K562 (cell line): ENCODE measurements around the gene FBXW9. TPM values are rescaled to one million over a fixed set of nuclear protein-coding genes. Genes with fewer than 3 reads are reported as not detected.

ENCODE experiments used
- ATAC-seq: fragments of 200-7000 bp; cut with Tn5 transposase; 3 replicates; pipeline ENCODE4 v1.9.1; 2020; ENCODE audit warnings: moderate library complexity
- BruUV-seq: library from RNA; stranded (reverse); fragments of 400-500 nt; replicated peaks from 2 replicates; lab custom pipeline; 2021; lab: Mats Ljungman, UMichigan
- CTCF ChIA-PET: fragments of 300-600 bp; formaldehyde crosslinking; extraction: SDS; loops from one replicate; lab custom pipeline; 2021; ENCODE audit warnings: low intra/inter-chr PET ratio; lab: Yijun Ruan, JAX
- POLR2A ChIA-PET: fragments of 300-600, 350-650 bp; sonication (Branson Sonifier 250); formaldehyde crosslinking; extraction: SDS; loops from one replicate; lab custom pipeline; 2021; ENCODE audit warnings: antibody characterized with exemption, inconsistent platforms; lab: Yijun Ruan, JAX
- DNase-seq, 4 experiments: peaks; one replicate each; pipeline versions ENCODE4 v3.0.0 to v3.0.0-alpha.2; 2011 to 2018; ENCODE audit warnings: low spot score in 3 of 4, mixed read lengths in 3 of 4; ENCODE audit errors: extremely low read depth in 1 of 4
- FAIRE-seq: peaks from 2 replicates; lab custom pipeline; 2011; peaks lifted over from hg19 to GRCh38; lab: Jason Lieb, UNC
- H2AFZ ChIP-seq: 2 replicates; pipeline ENCODE4 v1.6.0; 2011; ENCODE audit warnings: low read depth, low read length, control low read depth, inconsistent platforms
- H3K27ac ChIP-seq: fragments of 200-600 bp; 3 replicates; pipeline ENCODE4 v1.8.0; 2011; ENCODE audit warnings: low read depth, mild to moderate bottlenecking, control low read depth, inconsistent platforms, low read length, moderate library complexity, mixed read lengths; ENCODE audit errors: extremely low read depth
- H3K27me3 ChIP-seq, 2 experiments: fragments of 300-600 bp in 1 of 2; 2 replicates in 1 of 2; 3 replicates in 1 of 2; pipeline versions ENCODE4 v1.6.0 to v1.8.0; 2011; ENCODE audit warnings: inconsistent platforms in 2 of 2, low read length in 2 of 2, mild to moderate bottlenecking in 1 of 2, mixed read lengths in 1 of 2, moderate library complexity in 1 of 2; ENCODE audit not compliant: control insufficient read depth in 2 of 2, insufficient read depth in 2 of 2
- H3K36me3 ChIP-seq: fragments of 300-600 bp; 3 replicates; pipeline ENCODE4 v1.8.0; 2011; ENCODE audit warnings: mild to moderate bottlenecking, low read length, inconsistent platforms; ENCODE audit not compliant: control insufficient read depth, insufficient read depth
- H3K4me1 ChIP-seq, 2 experiments: fragments of 200-600 bp in 1 of 2; replicated peaks in 1 of 2; 2 replicates in 1 of 2; 3 replicates in 1 of 2; pipeline versions ENCODE4 v1.5.1 to v1.8.0; 2011; ENCODE audit warnings: inconsistent platforms in 2 of 2, low read length in 2 of 2, mild to moderate bottlenecking in 1 of 2, mixed read lengths in 1 of 2, moderate library complexity in 1 of 2; ENCODE audit not compliant: control insufficient read depth in 2 of 2, insufficient read depth in 2 of 2
- H3K4me2 ChIP-seq: 2 replicates; pipeline ENCODE4 v1.6.1; 2011; ENCODE audit warnings: low read length, control low read depth, inconsistent platforms, mixed read lengths; ENCODE audit not compliant: insufficient read depth
- H3K4me3 ChIP-seq: fragments of 200-600 bp; sonication (generic), shearing (Covaris generic); 2 replicates; pipeline ENCODE4 v1.5.1; 2016; ENCODE audit warnings: control low read depth, inconsistent platforms
- H3K79me2 ChIP-seq: fragments of 200-600 bp; 3 replicates; pipeline ENCODE4 v1.8.0; 2011; ENCODE audit warnings: low read length, inconsistent platforms; ENCODE audit not compliant: control insufficient read depth, insufficient read depth
- H3K9ac ChIP-seq, 2 experiments: 2 replicates each; pipeline versions ENCODE4 v1.6.0 to v1.6.1; 2011; ENCODE audit warnings: low read depth in 2 of 2, low read length in 2 of 2, control low read depth in 1 of 2, inconsistent platforms in 1 of 2, mild to moderate bottlenecking in 1 of 2, mixed read lengths in 1 of 2; ENCODE audit not compliant: insufficient read depth in 1 of 2
- H3K9me1 ChIP-seq: one replicate; pipeline ENCODE4 v1.6.0; 2011; ENCODE audit warnings: inconsistent platforms, mild to moderate bottlenecking, low read length, moderate library complexity; ENCODE audit not compliant: control insufficient read depth, insufficient read depth
- H3K9me3 ChIP-seq: replicated peaks from 2 replicates; pipeline ENCODE4 v1.5.1; 2011; ENCODE audit warnings: low read depth, low read length, inconsistent platforms; ENCODE audit not compliant: control insufficient read depth, insufficient read depth
- H4K20me1 ChIP-seq: replicated peaks from 2 replicates; pipeline ENCODE4 v1.6.1; 2011; ENCODE audit warnings: low read length, inconsistent platforms, mixed read lengths; ENCODE audit not compliant: control insufficient read depth, insufficient read depth
- NFATC3 ChIP-seq: fragments of 450-650 bp; IDR thresholded peaks from 2 replicates; pipeline ENCODE4 v1.6.1; 2017; ENCODE audit warnings: mild to moderate bottlenecking
- NR4A1 ChIP-seq, 2 experiments: fragments of 250-450 bp in 1 of 2; fragments of 450-650 bp in 1 of 2; sonication (Bioruptor Pico) in 1 of 2; IDR thresholded peaks; 2 replicates each; pipeline versions ENCODE4 v1.4.0 to v1.6.1; 2016 to 2020; ENCODE audit warnings: mild to moderate bottlenecking in 2 of 2, missing compliant biosample characterization in 1 of 2, missing genetic modification characterization in 1 of 2, moderate library complexity in 1 of 2
- POLR2A ChIP-seq: fragments of 450-650 bp; conservative IDR thresholded peaks from 2 replicates; pipeline ENCODE4 v1.6.1; 2016
- RBFOX2 ChIP-seq: fragments of 200-400 bp; formaldehyde crosslinking; IDR thresholded peaks from 2 replicates; pipeline ENCODE4 v1.6.1; 2017; ENCODE audit warnings: low read depth, mild to moderate bottlenecking, low read length, moderate library complexity
- SMAD1 ChIP-seq: fragments of 150-350 bp; IDR thresholded peaks from 2 replicates; pipeline ENCODE4 v1.6.1; 2014; ENCODE audit warnings: low read length, low read depth; ENCODE audit not compliant: partially characterized antibody
- XRCC5 ChIP-seq: fragments of 200-400 bp; formaldehyde crosslinking; IDR thresholded peaks from 2 replicates; pipeline ENCODE4 v1.6.1; 2017; ENCODE audit warnings: low read depth, mild to moderate bottlenecking, low read length
- WGBS: fragments of 100-300 bp; shearing (Covaris generic); methylation state at CpG from one replicate; pipeline ENCODE4 v1.1.6; 2016; ENCODE audit warnings: low coverage, mixed read lengths; ENCODE audit not compliant: insufficient coverage; ENCODE audit errors: missing lambda C conversion rate; 5-methylcytosine and 5-hydroxymethylcytosine counted together
- in situ Hi-C: fragments of 300-500 bp; cut with MboI; formaldehyde crosslinking; loops from 4 replicates; pipeline ENCODE4 v1.15.0; 2018; ENCODE audit warnings: inconsistent platforms, mixed read lengths
- intact Hi-C: fragments of 100-400 bp; cut with micrococcal nuclease; formaldehyde crosslinking; loops from 2 replicates; pipeline ENCODE4 v1.14.2; 2022
- polyA plus RNA-seq, 8 experiments: library from polyadenylated mRNA; depleted of rRNA in 4 of 8; stranded (reverse) in 5 of 8; unstranded in 3 of 8; fragments of >200 nt; fragmentation: Nextera tagmentation in 2 of 8; fragmentation: Illumina TruSeq in 1 of 8; extraction: Ambion mirVana in 2 of 8; extraction: Trizol in 1 of 8; gene quantifications; 2 replicates each; pipeline versions ENCODE4 v1.2.1 to v1.2.3, GENCODE V29; 2011 to 2014; ENCODE audit warnings: inconsistent platforms in 1 of 8, missing spikeins in 1 of 8
- total RNA-seq, 7 experiments: library from RNA; depleted of rRNA in 6 of 7; stranded (reverse); fragments of >200 nt in 6 of 7; fragmentation: Illumina TruSeq in 2 of 7; extraction: Trizol in 2 of 7; gene quantifications; 2 replicates each; pipeline versions ENCODE4 v1.2.1 to v1.2.3, GENCODE V29; 2011 to 2021; ENCODE audit warnings: low replicate concordance in 1 of 7
- TF ChIP-seq, protein P1 (sequence below): sonication (generic); formaldehyde crosslinking; IDR thresholded peaks from 2 replicates; pipeline ENCODE4 v1.8.0; 2022; ENCODE audit warnings: mild to moderate bottlenecking, missing genetic modification reagents

FBXW9 gene
- total and polyA plus RNA-seq, 9 of the 15 experiments (the other 6 are each of a cell fraction or from before 2014, with no cell fraction given) = 0.23 to 21.7 (median 6.2) TPM

GRCh38 chr19:12676384-12676792, 20.0 kb downstream of the FBXW9 start (continued):
- TF ChIP-seq, protein P1, sequence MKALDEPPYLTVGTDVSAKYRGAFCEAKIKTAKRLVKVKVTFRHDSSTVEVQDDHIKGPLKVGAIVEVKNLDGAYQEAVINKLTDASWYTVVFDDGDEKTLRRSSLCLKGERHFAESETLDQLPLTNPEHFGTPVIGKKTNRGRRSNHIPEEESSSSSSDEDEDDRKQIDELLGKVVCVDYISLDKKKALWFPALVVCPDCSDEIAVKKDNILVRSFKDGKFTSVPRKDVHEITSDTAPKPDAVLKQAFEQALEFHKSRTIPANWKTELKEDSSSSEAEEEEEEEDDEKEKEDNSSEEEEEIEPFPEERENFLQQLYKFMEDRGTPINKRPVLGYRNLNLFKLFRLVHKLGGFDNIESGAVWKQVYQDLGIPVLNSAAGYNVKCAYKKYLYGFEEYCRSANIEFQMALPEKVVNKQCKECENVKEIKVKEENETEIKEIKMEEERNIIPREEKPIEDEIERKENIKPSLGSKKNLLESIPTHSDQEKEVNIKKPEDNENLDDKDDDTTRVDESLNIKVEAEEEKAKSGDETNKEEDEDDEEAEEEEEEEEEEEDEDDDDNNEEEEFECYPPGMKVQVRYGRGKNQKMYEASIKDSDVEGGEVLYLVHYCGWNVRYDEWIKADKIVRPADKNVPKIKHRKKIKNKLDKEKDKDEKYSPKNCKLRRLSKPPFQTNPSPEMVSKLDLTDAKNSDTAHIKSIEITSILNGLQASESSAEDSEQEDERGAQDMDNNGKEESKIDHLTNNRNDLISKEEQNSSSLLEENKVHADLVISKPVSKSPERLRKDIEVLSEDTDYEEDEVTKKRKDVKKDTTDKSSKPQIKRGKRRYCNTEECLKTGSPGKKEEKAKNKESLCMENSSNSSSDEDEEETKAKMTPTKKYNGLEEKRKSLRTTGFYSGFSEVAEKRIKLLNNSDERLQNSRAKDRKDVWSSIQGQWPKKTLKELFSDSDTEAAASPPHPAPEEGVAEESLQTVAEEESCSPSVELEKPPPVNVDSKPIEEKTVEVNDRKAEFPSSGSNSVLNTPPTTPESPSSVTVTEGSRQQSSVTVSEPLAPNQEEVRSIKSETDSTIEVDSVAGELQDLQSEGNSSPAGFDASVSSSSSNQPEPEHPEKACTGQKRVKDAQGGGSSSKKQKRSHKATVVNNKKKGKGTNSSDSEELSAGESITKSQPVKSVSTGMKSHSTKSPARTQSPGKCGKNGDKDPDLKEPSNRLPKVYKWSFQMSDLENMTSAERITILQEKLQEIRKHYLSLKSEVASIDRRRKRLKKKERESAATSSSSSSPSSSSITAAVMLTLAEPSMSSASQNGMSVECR (CRISPR knock-in tag) = peak; percentile 61; the same call in 1 of the 2 replicates
- TF ChIP-seq NR4A1 (CRISPR knock-in tag; IDR thresholded peaks at IDR 0.05) = no peak
- no peak for TF ChIP-seq NR4A1 (tag; IDR thresholded peaks at IDR 0.05)

GRCh38 chr19:12675940-12676339, 20.5 kb downstream of the FBXW9 start:
- TF ChIP-seq POLR2A (0 out of 2 replicates have a peak, but pooled peaks have one; percentile 1), XRCC5 (no peak), NFATC3 (no peak), RBFOX2 (peak; percentile 63), SMAD1 (no peak)
- no peaks in the 10 kb centered on the region for H3K9me3 ChIP-seq
- ChIA-PET CTCF (interaction anchor here (0.7 kb wide), 1 partner anchor 171 kb away, joined by 3 read pairs; no protein-coding TSS in a partner anchor), POLR2A (interaction anchor here (1.0 to 1.6 kb wide), 2 partner anchors 10 kb away, joined by 3 to 5 read pairs; partner anchors contain the start of genes MAN2B1 and WDR83)
- ATAC-seq (no peak), FAIRE-seq (no peak), DNase-seq (no peak)
- H3K36me3 ChIP-seq = peaks cover 78% of the 10 kb centered on the region
- no peaks in the 10 kb centered on the region for H3K27me3 ChIP-seq
- H3K9me1 ChIP-seq = no peaks in the 10 kb centered on the region
- H2AFZ ChIP-seq = no peak overlapping the region
- no peak overlapping the region for H3K4me3 ChIP-seq
- intact Hi-C loops (no loop called here), in situ Hi-C loops (loop anchor here (10.0 kb wide), 1 partner anchor 471 kb away; no protein-coding TSS in a partner anchor)
- peaks cover 12% of the 10 kb centered on the region for H3K79me2 ChIP-seq
- H3K4me2 ChIP-seq = no peak overlapping the region
- 78% methylated on average over 14 of the region's 15 CpGs for WGBS
- no TSS peak for BruUV-seq
- H4K20me1 ChIP-seq = no peaks in the 10 kb centered on the region; the same call in none of the 2 replicates
- H3K4me1 ChIP-seq = peaks cover 0 to 22% of the 10 kb centered on the region in 2 experiments; a peak in 3 of 5 replicates
- no peak overlapping the region for H3K27ac ChIP-seq
- 0 out of 4 replicates have a peak overlapping the region, but pooled peaks of 1 of the 2 experiments have one; percentile 53 for H3K9ac ChIP-seq
